CD4-positive, alpha-beta T cell treated with Interleukin-17A for 4 hours (primary cell): ENCODE measurements around the gene NR2E3.
"Not testable (repeated sequence)": the region's sequence is repeated elsewhere in the genome, so short reads cannot be mapped to it uniquely, and the experiment has no call there.

Experiments
- DNase-seq: peaks from one replicate; pipeline ENCODE4 v3.0.0-alpha.2; 2020; ENCODE audit warnings: mixed read lengths

Gene NR2E3

DNA sequence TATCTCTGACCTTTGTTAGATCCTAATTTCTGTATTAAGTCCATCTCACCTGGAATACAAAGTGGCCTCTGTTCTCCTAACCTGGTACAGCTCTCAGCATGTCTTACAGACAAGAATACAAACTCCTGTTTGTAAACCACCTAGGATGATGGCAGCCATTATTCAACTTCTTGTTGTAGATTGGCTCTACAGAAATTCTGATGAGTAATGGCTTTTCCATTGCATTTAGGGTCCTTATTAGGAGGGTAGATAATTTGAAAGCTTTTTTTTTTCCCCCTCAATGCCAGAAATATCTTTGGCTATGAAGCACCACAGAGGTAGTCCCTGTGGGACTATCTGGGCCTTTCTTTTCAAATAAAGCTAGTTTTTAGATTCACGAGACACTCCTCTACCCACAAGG lies 9.8 kb downstream of the NR2E3 start:
- DNase-seq: no peak

DNA sequence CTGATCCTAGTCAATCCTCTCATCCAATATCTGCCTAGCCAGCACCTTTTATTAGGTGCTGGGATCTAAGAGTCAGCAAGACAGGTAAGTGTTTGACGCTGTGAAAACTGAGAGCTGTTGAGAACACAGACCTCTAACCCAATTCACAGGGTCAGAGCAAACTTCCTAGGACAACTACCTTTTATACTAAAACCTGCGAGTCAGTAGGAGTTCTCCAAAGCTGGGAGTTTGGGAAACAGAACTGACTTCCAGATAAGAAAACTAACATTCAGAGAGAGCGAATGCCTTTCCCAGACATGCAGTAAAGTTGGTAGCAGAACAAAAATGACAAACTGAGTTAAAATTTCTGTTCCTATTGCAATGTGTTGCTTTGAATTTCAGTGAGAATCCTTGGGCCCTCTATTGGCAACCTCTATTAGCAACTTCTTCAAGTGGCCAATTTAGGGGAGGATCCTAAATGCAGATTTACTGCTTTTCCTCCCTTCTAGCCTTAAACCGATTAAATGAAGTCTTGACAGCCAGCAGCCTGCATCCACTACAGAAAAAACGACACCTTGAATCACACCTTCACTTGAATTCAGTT lies 11.3 kb downstream of the NR2E3 start:
- DNase-seq: no peak

DNA sequence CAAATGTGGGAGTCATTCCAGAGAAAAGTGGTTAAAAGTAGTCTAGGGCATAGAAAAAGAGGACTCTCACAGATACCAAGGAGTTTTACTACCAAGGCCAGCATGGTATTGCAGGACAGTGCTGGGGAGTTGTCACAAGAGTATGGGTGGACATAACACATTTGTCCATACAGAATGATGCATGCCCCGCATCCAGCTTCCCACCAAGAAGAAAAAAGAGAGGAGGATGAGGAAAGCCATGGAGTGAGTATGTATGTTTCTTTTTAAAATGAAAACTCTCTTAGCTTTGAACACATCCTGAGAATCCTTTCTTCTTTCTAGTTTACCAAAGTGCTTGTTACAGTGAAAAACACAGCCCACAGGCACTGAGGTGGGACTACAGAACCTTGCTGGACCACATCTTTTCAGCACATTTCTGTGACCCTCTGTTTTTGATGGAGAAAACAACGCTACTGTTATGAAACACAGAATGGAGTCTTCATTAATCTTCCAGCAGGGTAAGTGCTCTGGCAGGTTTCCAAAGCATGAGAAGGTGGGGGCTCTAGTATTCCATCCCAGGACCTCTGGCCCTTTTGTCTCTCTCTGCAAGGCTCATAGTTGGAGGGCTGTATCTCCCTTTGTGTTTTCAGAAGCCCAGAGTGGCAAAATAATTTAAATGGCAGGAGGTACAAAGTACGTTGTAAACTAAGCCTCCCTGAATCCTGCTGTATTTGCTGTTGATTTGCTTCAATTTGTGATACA lies 12.7 kb downstream of the NR2E3 start:
- no peak for DNase-seq

- DNase-seq: no peak
These were observed 13.4 kb downstream of the NR2E3 start for GRCh38 chr15:71823801-71824200.

DNA sequence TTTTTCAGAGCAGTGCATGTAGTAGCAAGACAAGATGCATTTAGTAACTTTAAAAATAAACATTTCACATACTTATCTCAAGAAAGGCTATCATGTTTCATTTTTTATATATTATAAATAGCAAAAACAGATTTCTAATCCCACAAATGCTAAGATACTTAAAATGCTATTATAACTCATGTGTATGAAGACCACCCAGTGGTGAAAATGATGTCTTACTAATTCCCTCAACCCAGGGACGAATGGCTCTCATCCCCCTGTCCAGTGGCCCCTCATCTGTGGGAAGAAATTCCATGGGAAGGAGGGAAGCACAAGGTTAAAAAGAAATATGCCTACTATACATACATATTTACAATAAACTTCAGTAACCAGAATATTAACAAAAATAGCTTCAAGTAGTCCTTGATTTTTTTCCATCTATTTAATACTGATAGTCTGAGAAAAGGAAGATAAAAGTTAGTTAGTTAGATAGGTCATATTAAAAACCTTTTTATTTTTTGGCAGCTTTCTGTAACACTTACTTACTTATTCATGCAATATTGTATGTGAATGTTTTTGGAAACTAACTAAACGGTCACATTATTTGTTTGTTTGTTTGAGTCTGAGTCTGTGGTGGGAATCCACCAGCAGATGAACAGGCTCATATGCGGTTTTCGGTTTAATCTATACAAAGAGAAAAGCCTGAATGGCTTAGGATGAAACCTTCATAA lies 14.8 kb downstream of the NR2E3 start:
- no peak for DNase-seq

- DNase-seq: no peak
These were observed 15.8 kb downstream of the NR2E3 start for GRCh38 chr15:71826196-71826595.

GRCh38 chr15:71830981-71831380 lies 20.6 kb downstream of the NR2E3 start:
- no peak for DNase-seq

- DNase-seq: no peak
These were observed 31.2 kb downstream of the NR2E3 start for GRCh38 chr15:71841563-71841962.

DNA sequence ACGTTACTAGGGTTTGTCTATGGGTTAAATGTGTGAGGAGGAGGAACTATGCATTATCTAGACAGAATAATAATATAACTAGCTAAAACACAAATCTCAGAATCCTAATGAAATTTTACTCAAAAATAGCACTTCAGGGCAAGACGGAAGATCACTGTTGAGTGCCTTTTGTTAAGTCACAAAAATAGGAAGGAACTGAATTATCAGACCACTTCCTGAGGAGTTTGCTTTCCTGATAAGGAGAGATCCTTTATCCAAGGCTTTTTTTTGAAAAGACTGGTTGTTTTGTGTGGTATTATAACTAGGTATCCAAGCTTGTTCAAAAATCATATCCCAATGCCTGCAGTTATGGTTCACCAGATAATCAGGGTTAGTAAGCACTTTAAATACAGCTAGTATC lies 34.6 kb downstream of the NR2E3 start:
- DNase-seq: no peak

DNA sequence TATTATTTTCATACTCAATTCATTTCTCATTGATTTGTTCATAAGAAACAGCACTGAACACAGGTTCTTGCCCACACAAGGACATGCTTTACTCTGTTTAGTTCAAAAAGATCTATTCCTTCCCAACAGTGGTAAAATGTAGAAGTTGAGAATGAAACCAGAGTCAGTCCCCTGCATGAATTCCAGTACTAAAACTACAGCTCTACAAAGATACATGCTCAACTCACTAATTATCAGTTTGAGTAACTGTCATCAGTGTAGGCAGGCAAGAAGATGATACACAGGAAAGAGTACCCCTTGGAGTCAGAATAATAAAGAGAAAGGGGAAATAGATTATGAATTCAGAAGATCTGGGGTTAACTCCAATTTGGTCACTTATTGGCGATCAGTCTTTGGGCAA lies 43.2 kb downstream of the NR2E3 start:
- DNase-seq: no peak

GRCh38 chr15:71858232-71858631 lies 47.9 kb downstream of the NR2E3 start:
- DNase-seq: not testable (repeated sequence)
